GM18502 (cell line): ENCODE data around the gene LRRC42.

Source experiments
- ATAC-seq: cut with Tn5 transposase; IDR thresholded peaks from one replicate; pipeline ENCODE4 v1.9.1; 2021; ENCODE audit warnings: mild to moderate bottlenecking; ENCODE audit not compliant: unreplicated experiment, poor library complexity

LRRC42 gene, protein sequence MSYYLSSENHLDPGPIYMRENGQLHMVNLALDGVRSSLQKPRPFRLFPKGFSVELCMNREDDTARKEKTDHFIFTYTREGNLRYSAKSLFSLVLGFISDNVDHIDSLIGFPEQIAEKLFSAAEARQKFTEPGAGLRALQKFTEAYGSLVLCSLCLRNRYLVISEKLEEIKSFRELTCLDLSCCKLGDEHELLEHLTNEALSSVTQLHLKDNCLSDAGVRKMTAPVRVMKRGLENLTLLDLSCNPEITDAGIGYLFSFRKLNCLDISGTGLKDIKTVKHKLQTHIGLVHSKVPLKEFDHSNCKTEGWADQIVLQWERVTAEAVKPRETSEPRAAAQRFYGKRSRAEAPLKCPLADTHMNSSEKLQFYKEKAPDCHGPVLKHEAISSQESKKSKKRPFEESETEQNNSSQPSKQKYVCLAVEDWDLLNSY

DNA sequence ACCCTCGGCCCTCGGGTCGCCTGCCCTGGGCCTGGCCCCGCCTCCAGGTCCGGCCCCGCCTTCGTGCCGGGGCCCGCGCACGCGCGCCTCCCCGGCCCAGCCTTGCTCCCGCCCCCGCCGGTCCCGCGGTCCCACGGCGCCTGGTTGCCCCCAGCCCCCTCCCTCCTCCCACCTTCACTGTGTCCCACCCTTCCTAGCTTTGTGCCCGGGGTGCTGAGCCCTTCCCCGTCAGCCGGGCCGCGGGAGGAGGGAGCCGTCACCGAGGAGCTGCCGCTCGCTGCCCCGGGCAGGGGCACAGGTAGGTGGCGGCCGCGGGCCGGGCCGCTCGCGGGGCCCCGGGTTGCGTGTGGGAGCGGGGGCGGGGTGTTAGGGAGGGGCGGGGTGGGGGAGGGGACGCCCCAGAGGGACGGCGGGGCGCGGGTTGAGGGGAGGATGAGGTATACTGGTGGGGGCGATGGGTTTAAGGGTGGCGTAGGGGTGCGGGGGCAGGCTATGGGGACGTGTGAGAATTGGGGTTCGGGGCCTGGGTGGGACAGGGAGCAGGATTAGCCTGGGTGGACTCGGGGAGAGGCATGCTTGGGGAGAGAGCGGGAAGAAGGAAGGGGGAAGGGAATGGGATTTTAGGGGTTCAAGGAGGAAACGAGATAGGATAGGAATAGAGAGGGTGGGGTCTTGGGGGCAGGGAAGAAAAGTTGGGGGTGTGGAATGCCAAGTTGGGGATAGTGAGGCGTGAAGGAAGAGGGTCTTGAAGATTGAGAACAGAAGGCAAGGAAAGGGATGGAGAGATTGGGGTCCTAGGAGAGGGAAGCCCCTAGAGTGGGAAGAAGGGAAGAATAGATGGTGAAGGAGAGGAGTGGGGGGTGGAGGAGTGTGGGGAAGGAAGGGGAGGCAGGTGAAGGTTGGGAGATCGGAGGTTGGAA lies at the start of gene LRRC42:
TSS of gene LRRC42 (plus strand) at position 99 of the 920 bp plus-strand sequence. CDS start 5,650 bp downstream, outside the sequence.
- peak; percentile 67 for ATAC-seq

DNA sequence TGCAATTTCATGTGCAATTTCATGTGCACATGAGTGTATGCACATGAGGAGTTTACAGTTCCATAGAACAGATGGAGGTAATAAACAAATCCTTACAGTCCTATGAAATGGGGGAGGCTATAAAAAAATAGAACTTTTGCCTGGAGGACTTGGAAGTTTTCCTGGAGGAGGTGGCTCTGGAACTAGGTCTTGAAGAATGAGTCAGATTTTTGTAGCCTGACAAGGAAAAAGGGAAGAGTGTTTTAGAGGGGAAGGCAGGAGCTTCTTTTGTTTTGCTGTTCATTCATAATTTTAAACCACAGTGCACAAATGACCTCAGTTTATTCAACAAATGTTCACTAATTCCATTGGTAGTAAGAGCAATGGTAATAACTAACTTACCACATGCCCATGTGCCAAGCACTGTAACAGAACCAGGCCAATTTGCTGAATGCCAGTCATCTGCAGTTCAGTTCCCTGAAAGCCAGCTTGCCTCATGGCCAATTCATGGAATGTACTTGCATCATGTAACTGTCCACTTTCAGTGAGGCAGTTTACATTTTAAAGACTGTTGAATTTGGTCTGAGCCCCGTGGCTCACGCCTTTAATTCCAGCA lies 49.4 kb upstream of the LRRC42 start:
- ATAC-seq: no peak

DNA sequence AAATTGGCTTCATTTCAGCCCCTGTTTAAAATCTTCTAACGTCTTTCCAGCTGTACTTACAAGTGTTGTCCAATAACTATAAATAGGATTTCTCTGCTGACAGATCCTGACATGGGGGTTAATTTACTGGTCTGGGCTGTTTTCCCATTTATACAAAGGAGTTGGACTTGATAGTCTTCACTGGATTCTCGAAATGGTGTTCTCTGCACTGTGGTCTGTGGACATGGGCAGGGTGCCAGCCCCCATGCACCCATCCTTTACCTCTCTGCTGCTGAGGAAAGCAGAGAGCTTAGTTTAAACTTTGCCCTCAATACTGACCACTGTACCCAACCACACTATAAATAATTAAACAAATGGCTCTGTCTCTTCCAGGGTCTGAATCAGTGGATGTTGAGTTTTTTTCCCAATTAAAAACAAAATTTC lies 46.9 kb upstream of the LRRC42 start:
- no peak for ATAC-seq

DNA sequence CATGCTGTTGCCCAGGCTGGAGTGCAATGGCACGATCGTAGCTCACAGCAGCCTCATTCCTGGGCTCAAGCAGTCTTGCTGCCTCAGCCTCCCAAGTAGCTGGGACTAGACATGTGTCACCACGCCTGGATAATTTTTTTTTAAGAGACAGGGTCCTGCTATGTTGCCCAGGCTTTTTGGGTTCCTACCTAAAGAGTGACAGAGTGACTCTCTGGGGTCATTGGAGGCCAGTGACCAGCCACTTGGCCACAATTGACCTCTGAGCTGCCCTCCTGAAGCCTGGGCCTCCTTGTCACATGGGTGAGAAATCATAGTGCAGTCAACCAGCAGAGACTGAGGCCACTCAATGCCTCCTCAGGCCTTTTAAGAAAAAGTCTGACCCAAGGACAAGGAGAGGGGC lies 46.4 kb upstream of the LRRC42 start:
- ATAC-seq: no peak

DNA sequence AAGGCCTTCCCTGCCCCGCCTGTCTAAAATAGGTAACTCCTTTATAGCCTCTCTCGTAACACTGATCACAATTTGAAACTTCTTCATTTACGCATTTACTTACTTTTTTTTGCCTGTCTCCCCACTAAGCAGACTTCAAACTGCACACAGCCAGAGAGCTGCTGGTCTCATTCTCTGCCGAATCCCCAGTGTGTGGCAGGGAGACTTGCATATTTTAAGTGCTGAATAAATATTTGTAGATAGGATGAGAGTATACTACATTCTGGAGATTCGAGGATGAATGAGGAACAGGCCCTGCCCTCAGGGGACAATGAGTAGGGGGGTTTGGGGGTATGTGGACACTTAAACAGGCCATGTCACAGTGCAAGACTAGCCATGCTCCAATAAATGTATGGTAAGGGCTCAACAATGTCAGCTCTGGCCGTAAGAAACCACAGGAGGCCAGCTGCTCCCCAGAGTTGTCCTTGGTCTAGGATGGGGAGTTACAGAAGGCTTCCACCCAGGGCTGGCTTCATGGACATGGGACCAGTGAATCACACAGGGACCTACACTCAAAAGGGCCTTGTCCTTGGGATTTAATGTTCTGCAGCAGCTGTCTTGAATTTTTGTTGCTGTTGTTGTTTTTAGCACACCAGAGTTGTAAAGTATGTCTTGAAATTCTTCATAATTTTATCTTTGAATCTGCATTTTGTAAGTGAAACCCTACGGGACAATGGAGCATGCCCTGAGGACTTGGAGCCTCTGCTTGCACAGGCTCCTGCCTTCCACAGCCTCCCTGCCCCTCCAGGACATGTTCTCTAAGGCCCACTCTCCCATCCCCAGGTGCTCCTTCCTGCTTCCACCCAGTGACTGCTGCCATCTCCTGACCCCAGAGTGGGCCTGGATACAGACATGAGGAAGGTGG lies 43.7 kb upstream of the LRRC42 start:
- no peak for ATAC-seq

DNA sequence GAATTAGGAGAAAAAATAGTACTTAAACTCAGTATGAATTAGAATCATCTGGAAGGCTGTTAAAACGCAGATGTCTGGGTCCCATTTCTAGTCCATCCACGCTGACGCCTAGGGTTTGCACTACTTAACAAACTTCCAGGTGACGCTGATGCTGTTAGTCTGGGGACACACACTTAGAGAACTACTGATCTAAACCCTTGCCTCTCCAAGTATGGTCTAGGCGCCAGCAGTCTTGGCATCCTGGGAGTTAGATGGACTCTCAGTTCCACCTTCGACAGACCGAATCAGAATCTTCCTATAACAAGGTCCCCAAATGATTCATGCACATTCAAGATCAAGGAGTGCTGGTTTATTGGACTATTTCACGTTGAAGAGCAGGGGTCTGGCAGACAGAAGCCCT lies 40.6 kb upstream of the LRRC42 start:
- ATAC-seq: no peak

DNA sequence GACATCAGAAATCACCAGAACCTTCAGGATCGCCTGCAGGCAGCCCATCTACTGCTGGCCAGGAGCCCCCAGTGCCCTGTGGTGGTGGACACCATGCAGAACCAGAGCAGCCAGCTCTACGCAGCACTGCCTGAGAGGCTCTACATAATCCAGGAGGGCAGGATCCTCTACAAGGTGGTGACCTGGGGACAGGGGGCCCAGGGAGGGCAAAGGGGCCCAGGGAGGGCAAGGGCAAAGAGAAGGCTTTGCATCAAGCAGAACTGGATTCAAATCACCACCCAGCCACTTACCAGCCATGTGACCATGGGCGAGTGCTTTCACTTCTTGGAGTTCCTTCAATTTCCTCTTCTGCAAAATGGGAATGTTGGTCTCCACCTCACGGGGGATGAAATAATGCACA lies 40.0 kb upstream of the LRRC42 start:
- ATAC-seq: no peak

DNA sequence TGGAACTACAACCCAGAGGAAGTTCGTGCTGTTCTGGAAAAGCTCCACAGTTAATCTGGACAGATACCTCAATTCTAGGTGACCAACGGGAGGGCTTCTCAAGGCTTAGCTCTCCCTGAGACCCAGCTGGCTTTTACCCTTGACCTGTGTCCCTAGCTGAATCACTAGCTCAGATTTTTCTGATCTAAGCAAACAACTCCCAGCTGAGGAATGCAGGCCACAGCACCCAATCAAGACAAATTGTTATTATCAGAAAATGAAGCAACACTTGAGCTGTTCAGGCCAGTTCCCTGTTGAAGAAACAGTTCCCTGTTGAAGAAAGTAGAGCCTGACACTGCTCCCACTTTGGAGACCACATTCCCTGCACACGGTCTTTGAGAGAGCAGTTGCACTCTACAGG lies 36.2 kb upstream of the LRRC42 start:
- ATAC-seq: no peak

DNA sequence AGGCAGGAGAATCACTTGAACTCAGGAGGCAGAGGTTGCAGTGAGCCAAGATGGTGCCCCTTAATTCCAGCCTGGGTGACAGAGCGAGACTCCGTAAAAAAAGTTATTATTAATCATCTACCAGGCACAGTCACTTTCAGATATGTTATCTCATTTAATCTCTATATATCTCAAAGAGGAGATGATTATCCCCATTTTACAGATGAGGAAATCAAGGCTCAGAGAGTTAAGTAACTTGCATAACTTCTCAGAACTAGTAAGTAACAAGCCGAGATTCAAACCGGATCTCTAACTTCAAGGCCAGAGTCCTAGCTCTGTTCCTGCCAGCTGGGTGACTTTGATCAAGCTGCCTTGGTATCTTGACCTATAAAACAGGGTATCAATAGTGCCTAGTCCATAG lies 34.7 kb upstream of the LRRC42 start:
- no peak for ATAC-seq

DNA sequence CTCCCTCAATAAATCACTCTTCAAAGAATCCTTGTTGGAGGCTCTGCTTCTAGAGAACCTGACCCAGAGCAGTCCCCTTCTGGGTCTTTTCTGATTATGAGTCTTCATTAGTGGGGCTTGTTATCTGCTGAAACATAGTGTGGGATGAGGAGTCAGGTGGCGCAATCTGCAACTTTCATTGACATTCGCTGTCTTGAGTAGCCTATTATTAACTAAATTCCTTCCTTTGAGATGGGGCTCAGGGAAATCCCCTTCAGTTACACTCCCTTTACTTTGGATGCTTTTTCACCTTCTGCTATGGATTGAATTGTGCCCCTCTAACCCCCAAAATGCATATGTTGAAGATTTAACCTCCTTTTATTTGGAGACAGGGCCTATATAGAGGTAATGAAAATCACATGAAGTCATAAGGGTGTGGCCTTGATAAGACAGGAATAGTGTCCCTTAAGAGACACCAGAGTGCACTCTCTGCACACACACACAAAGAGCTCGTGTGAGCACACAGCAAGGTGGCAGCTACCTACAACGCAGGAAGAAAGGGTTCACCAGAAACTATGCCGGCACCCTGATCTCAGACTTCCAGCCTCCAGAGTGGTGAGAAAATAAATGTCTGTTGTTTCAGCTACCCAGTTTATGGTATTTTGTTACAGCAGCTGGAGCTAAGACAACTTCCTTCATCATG lies 32.7 kb upstream of the LRRC42 start:
- no peak for ATAC-seq

DNA sequence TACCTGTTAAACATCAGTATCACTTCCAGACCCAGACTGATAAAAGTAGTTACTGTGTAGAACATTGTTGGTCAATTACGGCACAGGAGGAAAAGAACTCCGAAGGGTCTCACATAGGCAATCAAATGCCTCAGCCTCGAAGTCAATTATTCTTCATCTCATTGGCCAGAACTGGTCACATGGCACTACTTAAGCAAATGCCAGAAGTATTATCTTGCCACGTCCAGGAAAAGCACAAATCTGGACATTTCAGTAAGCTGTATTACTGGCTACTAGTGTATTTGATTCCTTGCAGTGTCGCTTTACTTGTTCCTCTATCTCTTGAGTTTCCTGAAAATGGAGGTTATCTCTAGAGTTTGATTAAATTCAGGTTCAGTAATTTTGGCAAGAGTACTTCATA lies 27.8 kb upstream of the LRRC42 start:
- ATAC-seq: no peak

DNA sequence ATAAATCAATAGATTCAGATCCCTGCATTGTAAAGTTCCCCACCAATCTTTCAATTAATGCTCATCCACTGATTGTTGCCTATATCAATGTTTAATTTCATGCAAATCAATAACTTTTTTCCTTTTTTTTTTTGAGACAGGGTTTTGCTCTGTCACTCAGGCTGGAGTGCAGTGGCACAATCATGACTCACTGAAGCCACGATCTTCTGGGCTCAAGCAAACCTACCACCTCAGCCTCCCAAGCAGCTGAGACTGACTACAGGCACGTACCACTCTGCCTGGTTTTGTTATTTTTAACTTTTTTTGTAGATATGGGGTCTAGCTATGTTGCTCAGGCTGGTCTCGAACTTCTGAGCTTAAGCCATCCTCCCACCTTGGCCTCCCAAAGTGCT lies 26.5 kb upstream of the LRRC42 start:
- no peak for ATAC-seq

DNA sequence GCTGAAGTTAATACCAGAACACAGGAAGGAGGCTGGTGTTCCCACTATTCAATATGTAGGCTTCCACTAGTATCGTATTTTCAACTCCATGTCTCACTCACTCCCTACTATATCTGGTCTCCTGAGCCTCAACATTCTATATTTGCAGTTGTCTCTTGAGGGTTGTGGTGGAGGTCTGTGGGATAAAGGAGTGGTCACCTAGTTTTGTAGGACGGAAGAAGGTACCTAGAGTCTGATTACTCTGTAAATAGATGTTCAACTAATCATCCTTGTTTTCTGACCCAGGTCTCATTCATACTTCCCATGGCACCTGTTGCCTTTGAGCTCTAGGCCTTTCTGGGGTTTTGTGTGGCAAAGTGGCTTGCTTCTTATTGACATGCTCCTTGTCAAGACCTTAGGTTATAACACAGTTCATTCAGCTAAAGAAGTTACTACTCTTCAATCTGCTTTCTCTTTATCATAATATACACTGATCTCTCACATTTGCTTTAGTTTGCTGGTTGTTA lies 18.7 kb upstream of the LRRC42 start:
- ATAC-seq: no peak

DNA sequence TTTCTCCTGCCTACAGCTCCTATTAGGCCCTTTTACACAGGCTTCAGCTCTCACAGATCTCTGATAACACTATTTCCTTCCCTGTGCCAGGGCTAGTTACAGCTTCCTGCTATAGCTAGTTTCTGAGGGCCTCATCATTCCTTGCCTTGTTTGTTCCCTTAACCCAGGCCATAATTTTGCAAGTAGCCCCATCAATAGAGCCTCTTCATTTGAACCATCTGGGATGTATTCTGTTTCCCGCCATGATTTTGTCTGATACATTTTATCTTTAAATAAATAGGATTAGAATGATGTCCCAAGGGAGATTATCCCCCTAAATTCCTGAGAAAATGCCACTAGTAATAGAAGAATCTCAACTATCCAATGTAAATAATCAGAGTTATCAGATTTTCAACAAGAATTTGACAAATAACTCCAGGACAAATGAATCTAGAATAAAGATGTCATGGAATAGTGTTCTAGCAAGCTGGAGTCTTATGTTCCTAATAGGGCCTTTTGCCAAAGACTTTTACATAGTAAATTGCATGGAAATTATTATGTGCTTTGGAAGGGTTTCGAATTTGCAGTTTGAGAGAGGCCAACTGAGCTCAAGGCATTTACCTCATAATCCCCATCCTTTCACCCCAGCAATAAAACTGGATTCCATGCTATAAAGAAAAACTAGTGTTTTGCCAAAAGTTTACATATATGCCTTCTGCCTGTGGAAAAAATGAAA lies 16.7 kb upstream of the LRRC42 start:
- no peak for ATAC-seq

DNA sequence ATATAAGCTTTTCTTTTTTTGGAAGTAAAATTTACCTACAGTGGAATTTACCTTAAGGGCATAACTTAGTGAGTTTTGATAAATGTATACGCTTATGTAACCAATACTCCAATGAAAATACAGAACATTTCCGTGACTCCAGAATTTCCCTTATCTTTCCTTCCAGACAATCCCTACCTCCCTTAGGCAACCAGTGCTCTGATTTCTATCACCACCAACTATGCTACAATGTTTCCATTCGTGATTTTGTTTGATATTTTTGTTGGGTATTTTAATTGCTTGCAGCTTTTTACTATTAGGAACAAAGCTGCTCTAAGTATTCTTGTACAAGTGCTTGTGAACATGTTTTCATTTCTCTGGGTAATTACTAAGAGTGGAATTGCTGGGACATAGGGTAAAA lies 15.2 kb upstream of the LRRC42 start:
- no peak for ATAC-seq

DNA sequence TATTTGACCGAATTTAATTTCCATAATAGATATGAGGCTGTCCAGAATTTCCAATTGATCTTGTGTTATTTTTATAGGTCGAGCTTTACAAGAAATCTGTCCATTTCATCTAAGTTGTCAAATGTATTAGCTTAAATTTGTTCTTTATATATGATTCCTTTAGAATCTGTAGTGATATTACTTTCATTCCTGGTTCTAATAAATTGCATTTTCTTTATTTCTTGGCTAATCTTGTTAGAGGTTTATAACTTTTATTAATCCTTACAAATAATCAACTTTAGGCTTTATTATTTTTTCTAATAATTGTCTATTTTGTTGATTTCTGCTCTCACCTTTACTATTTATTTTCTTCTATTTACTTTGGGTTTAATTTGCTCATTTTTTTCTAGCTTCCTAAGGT lies 14.6 kb upstream of the LRRC42 start:
- no peak for ATAC-seq

DNA sequence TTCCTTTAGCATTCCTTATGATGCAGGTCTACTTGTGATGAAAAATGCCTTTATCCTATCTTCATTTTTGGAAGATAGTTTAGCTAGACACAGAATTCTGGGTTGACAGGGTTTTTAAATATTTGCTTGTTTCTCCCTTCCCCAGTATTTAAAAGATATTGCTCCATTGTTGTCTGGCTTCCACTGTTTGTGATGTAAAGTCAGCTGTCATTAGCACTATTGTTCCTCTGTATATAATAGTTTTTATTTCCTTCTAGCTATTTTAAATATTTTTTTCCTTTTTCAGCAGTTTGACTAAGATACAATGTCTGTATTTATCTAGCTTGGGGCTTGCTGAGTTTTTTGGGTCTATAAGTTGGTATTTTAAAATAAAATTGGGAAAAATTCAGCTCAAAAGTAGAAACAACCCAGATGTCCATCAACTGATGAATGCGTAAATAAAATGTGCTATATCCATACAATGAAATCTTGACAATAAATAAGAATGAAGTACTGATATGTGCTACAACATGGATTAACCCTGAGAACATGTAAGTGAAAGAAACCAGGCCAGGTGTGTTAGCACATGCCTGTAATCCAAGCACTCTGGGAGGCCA lies 11.9 kb upstream of the LRRC42 start:
- ATAC-seq: no peak

DNA sequence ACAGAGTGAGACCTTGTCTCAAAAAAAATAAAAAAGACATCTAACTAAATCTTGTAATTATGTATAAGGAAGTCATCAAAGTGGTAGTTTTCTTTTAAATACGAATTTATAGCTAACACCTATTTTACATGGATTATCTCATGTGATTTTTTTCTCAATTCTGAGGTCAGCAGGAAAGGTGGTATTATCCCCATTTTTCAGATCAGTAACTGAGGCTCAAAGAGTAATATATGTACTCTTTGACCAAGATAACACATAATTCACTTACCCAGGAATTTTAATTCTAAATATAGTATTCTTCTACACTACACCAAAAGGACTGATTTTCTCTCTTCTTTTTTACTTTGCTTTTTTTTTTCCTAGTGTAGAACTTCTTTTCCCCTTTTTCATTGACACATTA lies 9.7 kb upstream of the LRRC42 start:
- no peak for ATAC-seq
